ENCODE data around the gene FRMD4B.

FRMD4B gene

DNA sequence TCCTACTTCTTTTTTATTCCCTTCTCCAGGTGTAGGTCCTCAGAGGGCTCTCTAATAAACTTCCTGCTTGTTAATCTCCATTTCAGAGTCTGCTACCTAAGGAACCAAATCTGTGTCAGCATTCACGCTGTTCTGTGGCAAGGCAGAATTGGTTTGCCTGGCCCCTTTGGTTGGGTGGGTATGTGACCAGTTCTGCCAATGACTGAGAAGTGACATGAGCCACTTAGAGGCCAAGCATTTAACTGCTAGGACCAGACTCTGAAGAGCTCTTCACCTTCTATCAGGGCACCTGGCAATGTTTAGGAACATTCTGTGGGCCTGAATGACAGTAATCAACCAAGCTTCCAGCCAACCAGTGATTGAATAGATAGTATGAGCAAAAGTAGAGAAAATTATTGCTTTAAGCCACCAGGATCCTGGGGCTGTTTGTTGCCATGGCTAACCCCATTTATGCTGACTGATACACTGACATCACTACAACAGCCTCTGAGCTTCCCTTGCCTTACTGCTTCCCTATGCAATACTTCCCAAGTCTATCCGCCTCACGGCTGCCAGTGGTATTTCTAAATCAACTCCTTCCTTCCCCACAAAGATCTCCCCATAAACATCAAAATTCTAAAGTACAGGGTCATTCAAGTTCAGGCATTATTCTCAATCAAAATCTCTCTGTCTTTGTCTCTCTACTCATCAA lies 7.6 kb downstream of the FRMD4B start:
- no peaks in the 10 kb centered on the region for H3K9me3 ChIP-seq (ENCODE audit: low read length)
- H3K27ac ChIP-seq (ENCODE audit: low read depth, low read length, poor library complexity, severe bottlenecking): no peak overlapping the region
- no peak overlapping the region for H2AFZ ChIP-seq (ENCODE audit: low read length)
- H3K9me2 ChIP-seq (ENCODE audit: low read depth, low read length): no peaks in the 10 kb centered on the region
- no peak for TF ChIP-seq EZH2 (IDR thresholded peaks at IDR 0.05; ENCODE audit: borderline replicate concordance, low read length)
- TF ChIP-seq CTCF (IDR thresholded peaks at IDR 0.05; ENCODE audit: low read length): no peak
- no peak overlapping the region for H3K4me2 ChIP-seq (ENCODE audit: low read length)
- no peaks in the 10 kb centered on the region for H4K20me1 ChIP-seq (ENCODE audit: insufficient read depth, low read length)
- H3K36me3 ChIP-seq (ENCODE audit: insufficient read depth, low read length): no peaks in the 10 kb centered on the region
- no peaks in the 10 kb centered on the region for H3K27me3 ChIP-seq (ENCODE audit: insufficient read depth, low read length)
- H3K79me2 ChIP-seq (ENCODE audit: insufficient read depth, low read length): no peaks in the 10 kb centered on the region
- no peaks in the 10 kb centered on the region for H3F3A ChIP-seq (ENCODE audit: insufficient read depth, low read length)
- no peak overlapping the region for H3K9ac ChIP-seq (ENCODE audit: low read length)
- no peaks in the 10 kb centered on the region for H3K4me1 ChIP-seq (ENCODE audit: insufficient read depth, low read length, severe bottlenecking)
- H3K4me3 ChIP-seq (ENCODE audit: low read depth, low read length, poor library complexity, severe bottlenecking): no peak overlapping the region

- no peaks in the 10 kb centered on the region for H3F3A ChIP-seq (ENCODE audit: insufficient read depth, low read length)
Measured at GRCh38 chr3:69377262-69377661, 8.6 kb downstream of the FRMD4B start.

GRCh38 chr3:69376731-69377130 lies 9.2 kb downstream of the FRMD4B start:
- no peaks in the 10 kb centered on the region for H4K20me1 ChIP-seq (ENCODE audit: insufficient read depth, low read length)

More at GRCh38 chr3:69377262-69377661, 8.6 kb downstream of the FRMD4B start:
- H4K20me1 ChIP-seq (ENCODE audit: insufficient read depth, low read length): no peaks in the 10 kb centered on the region
- H3K9me3 ChIP-seq (ENCODE audit: low read length): no peaks in the 10 kb centered on the region
- no peaks in the 10 kb centered on the region for H3K79me2 ChIP-seq (ENCODE audit: insufficient read depth, low read length)
- H2AFZ ChIP-seq (ENCODE audit: low read length): no peak overlapping the region
- TF ChIP-seq CTCF (IDR thresholded peaks at IDR 0.05; ENCODE audit: low read length) (no peak), EZH2 (IDR thresholded peaks at IDR 0.05; ENCODE audit: borderline replicate concordance, low read length) (no peak)
- H3K4me1 ChIP-seq (ENCODE audit: insufficient read depth, low read length, severe bottlenecking): no peaks in the 10 kb centered on the region
- no peak overlapping the region for H3K4me3 ChIP-seq (ENCODE audit: low read depth, low read length, poor library complexity, severe bottlenecking)
- no peak overlapping the region for H3K4me2 ChIP-seq (ENCODE audit: low read length)
- H3K36me3 ChIP-seq (ENCODE audit: insufficient read depth, low read length): no peaks in the 10 kb centered on the region
- no peaks in the 10 kb centered on the region for H3K9me2 ChIP-seq (ENCODE audit: low read depth, low read length)
- H3K27ac ChIP-seq (ENCODE audit: low read depth, low read length, poor library complexity, severe bottlenecking): no peak overlapping the region
- no peaks in the 10 kb centered on the region for H3K27me3 ChIP-seq (ENCODE audit: insufficient read depth, low read length)
- H3K9ac ChIP-seq (ENCODE audit: low read length): no peak overlapping the region

More at GRCh38 chr3:69376731-69377130, 9.2 kb downstream of the FRMD4B start:
- Histone ChIP-seq H3K9me3 (ENCODE audit: low read length) (no peaks in the 10 kb centered on the region), H3K9me2 (ENCODE audit: low read depth, low read length) (no peaks in the 10 kb centered on the region), H3K9ac (ENCODE audit: low read length) (no peak overlapping the region), H3K27ac (ENCODE audit: low read depth, low read length, poor library complexity, severe bottlenecking) (no peak overlapping the region), H3K4me3 (ENCODE audit: low read depth, low read length, poor library complexity, severe bottlenecking) (no peak overlapping the region), H2AFZ (ENCODE audit: low read length) (no peak overlapping the region), H3K79me2 (ENCODE audit: insufficient read depth, low read length) (no peaks in the 10 kb centered on the region), H3K4me2 (ENCODE audit: low read length) (no peak overlapping the region), H3K27me3 (ENCODE audit: insufficient read depth, low read length) (0 out of 2 replicates have a peak, but pooled peaks cover 3% of the 10 kb centered on the region), H3F3A (ENCODE audit: insufficient read depth, low read length) (no peaks in the 10 kb centered on the region), H3K4me1 (ENCODE audit: insufficient read depth, low read length, severe bottlenecking) (no peaks in the 10 kb centered on the region), H3K36me3 (ENCODE audit: insufficient read depth, low read length) (no peaks in the 10 kb centered on the region)
- TF ChIP-seq EZH2 (IDR thresholded peaks at IDR 0.05; ENCODE audit: borderline replicate concordance, low read length) (no peak), CTCF (IDR thresholded peaks at IDR 0.05; ENCODE audit: low read length) (no peak)

Measured in OCI-LY1 (cell line).